MCF 10A (cell line): Measurements from ENCODE around the gene LIMS2. TPM values are rescaled to one million over a fixed set of nuclear protein-coding genes. Genes with fewer than 3 reads are reported as not detected.

Source experiments
- BruUV-seq: library from RNA; stranded (reverse); fragments of 400-500 nt; replicated peaks from 2 replicates; lab custom pipeline; 2021; lab: Mats Ljungman, UMichigan
- CTCF ChIA-PET: fragments of 300-600 bp; sonication (Branson Sonifier 250); formaldehyde crosslinking; extraction: SDS; loops from one replicate; lab custom pipeline; 2021; ENCODE audit warnings: antibody characterized with exemption, inconsistent platforms; lab: Yijun Ruan, JAX
- POLR2A ChIA-PET: fragments of 300-600, 350-650 bp; sonication (Branson Sonifier 250); formaldehyde crosslinking; extraction: SDS; loops from one replicate; lab custom pipeline; 2020; ENCODE audit warnings: antibody characterized with exemption, inconsistent platforms; lab: Yijun Ruan, JAX
- DNase-seq: peaks from one replicate; pipeline ENCODE4 v3.0.0-alpha.2; 2018; ENCODE audit not compliant: unreplicated experiment
- H3K27ac Mint-ChIP-seq: one replicate; pipeline ENCODE4 v1.8.0; 2022; ENCODE audit warnings: mild to moderate bottlenecking, low read depth, mixed read lengths; ENCODE audit not compliant: unreplicated experiment
- H3K27me3 Mint-ChIP-seq: one replicate; pipeline ENCODE4 v1.8.0; 2022; ENCODE audit warnings: mixed read lengths; ENCODE audit not compliant: insufficient read depth, unreplicated experiment
- H3K36me3 Mint-ChIP-seq: one replicate; pipeline ENCODE4 v1.8.0; 2022; ENCODE audit warnings: mild to moderate bottlenecking, moderate library complexity, mixed read lengths; ENCODE audit not compliant: insufficient read depth, unreplicated experiment
- H3K4me1 Mint-ChIP-seq: one replicate; pipeline ENCODE4 v1.8.0; 2022; ENCODE audit warnings: mixed read lengths; ENCODE audit not compliant: insufficient read depth, unreplicated experiment
- H3K4me3 Mint-ChIP-seq: one replicate; pipeline ENCODE4 v1.8.0; 2022; ENCODE audit warnings: mild to moderate bottlenecking, moderate library complexity, mixed read lengths; ENCODE audit not compliant: unreplicated experiment
- H3K9me3 Mint-ChIP-seq: one replicate; pipeline ENCODE4 v1.8.0; 2022; ENCODE audit warnings: mixed read lengths; ENCODE audit not compliant: unreplicated experiment
- intact Hi-C: fragments of 100-400 bp; cut with micrococcal nuclease; formaldehyde crosslinking; loops from 2 replicates; pipeline ENCODE4 v1.14.1; 2022
- total RNA-seq: library from RNA; stranded (reverse); gene quantifications from 2 replicates; pipeline ENCODE4 v1.2.3, GENCODE V29; 2022
- TF ChIP-seq, protein P1 (sequence below): fragments of 200-600 bp; IDR thresholded peaks from one replicate; pipeline ENCODE4 v1.8.0; 2022; ENCODE audit warnings: antibody characterized with exemption, mild to moderate bottlenecking; ENCODE audit not compliant: unreplicated experiment

LIMS2 gene
- total RNA-seq, 1 experiment from 2014 or later = not detected

DNA sequence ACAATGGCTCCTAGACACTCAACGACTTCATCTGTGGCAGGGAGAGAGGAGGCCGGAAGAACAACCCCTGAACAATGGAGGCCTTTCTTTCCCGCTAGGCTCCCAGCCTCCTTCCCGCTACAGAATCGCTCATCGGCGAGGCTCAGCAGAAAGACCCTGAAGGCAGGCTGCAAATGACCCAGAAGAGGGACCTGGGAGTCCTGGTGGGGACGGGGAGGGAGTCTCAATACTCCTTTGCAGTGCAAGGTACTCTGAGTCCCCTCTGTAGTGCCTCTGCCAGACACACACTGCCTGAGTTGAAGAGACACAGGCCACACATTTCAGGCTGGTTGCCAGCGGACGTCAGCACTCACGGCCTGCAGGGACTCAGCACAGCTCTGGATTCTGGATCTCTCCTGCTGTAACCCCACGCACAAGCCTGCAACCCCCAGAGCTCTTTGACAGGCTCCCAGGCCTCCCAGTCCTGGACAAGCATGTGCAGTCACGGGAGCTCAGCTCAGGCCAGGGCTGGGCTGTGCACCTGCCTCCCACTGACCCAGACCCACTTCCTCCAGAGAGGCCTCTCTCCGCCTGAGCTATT, 23.3 kb downstream of the LIMS2 start:
- H3K4me3 Mint-ChIP-seq = no peak overlapping the region
- BruUV-seq = no TSS peak
- H3K27me3 Mint-ChIP-seq = no peaks in the 10 kb centered on the region
- peaks cover 4% of the 10 kb centered on the region for H3K4me1 Mint-ChIP-seq
- H3K27ac Mint-ChIP-seq = no peak overlapping the region
- no peaks in the 10 kb centered on the region for H3K9me3 Mint-ChIP-seq
- ChIA-PET POLR2A (no interaction called here), CTCF (interaction anchor here (0.6 to 0.7 kb wide), 3 partner anchors 124 to 1406 kb away, joined by 3 to 4 read pairs (median 3); no protein-coding TSS in a partner anchor)
- TF ChIP-seq, protein P1, sequence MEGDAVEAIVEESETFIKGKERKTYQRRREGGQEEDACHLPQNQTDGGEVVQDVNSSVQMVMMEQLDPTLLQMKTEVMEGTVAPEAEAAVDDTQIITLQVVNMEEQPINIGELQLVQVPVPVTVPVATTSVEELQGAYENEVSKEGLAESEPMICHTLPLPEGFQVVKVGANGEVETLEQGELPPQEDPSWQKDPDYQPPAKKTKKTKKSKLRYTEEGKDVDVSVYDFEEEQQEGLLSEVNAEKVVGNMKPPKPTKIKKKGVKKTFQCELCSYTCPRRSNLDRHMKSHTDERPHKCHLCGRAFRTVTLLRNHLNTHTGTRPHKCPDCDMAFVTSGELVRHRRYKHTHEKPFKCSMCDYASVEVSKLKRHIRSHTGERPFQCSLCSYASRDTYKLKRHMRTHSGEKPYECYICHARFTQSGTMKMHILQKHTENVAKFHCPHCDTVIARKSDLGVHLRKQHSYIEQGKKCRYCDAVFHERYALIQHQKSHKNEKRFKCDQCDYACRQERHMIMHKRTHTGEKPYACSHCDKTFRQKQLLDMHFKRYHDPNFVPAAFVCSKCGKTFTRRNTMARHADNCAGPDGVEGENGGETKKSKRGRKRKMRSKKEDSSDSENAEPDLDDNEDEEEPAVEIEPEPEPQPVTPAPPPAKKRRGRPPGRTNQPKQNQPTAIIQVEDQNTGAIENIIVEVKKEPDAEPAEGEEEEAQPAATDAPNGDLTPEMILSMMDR = no peak
- no peak for DNase-seq
- no peaks in the 10 kb centered on the region for H3K36me3 Mint-ChIP-seq
- intact Hi-C loops = no loop called here

- Mint-ChIP-seq H3K27ac (no peak overlapping the region), H3K36me3 (no peaks in the 10 kb centered on the region), H3K9me3 (no peaks in the 10 kb centered on the region)
Measured at GRCh38 chr2:127651381-127651809, 23.9 kb downstream of the LIMS2 start.

GRCh38 chr2:127650785-127651380, 24.4 kb downstream of the LIMS2 start:
- no peak for DNase-seq
- ChIA-PET POLR2A (interaction anchor here (1.0 kb wide), 1 partner anchor 124 kb away, joined by 7 read pairs; the partner anchor contains the start of gene IWS1), CTCF (interaction anchor here (0.6 to 3.0 kb wide), 14 partner anchors 11 to 1037 kb away, joined by 3 to 12 read pairs (median 4); partner anchors contain the start of gene LIMS2)
- Mint-ChIP-seq H3K36me3 (no peaks in the 10 kb centered on the region), H3K4me1 (peaks cover 4% of the 10 kb centered on the region), H3K4me3 (no peak overlapping the region), H3K27me3 (no peaks in the 10 kb centered on the region), H3K9me3 (no peaks in the 10 kb centered on the region), H3K27ac (no peak overlapping the region)
- intact Hi-C loops = no loop called here
- BruUV-seq = no TSS peak
- TF ChIP-seq, protein P1 = no peak

More at GRCh38 chr2:127651381-127651809, 23.9 kb downstream of the LIMS2 start:
- Mint-ChIP-seq H3K4me3 (no peak overlapping the region), H3K4me1 (peaks cover 4% of the 10 kb centered on the region), H3K27me3 (no peaks in the 10 kb centered on the region)
- intact Hi-C loops = no loop called here
- no TSS peak for BruUV-seq
- ChIA-PET CTCF (interaction anchor here (0.7 to 1.1 kb wide), 2 partner anchors 73 to 123 kb away, joined by 3 to 4 read pairs; no protein-coding TSS in a partner anchor), POLR2A (no interaction called here)
- TF ChIP-seq, protein P1 = no peak
- no peak for DNase-seq
